Naive B cell (primary cell): ENCODE measurements around the gene ADGRV1. TPM values are rescaled to one million over a fixed set of nuclear protein-coding genes. Genes with fewer than 3 reads are reported as not detected.
"Not testable (repeated sequence)": the region's sequence is repeated elsewhere in the genome, so short reads cannot be mapped to it uniquely, and the experiment has no call there.

Source experiments
- ATAC-seq, 2 donors: fragments of 150-1000 bp; cut with Tn5 transposase; 2 replicates each; pipeline ENCODE4 v1.10.0; 2021; ENCODE audit warnings: low read depth in 2 of 2, mild to moderate bottlenecking in 2 of 2, moderate library complexity in 2 of 2
- DNase-seq: peaks from one replicate; pipeline ENCODE4 v3.0.0; 2022
- H3K27ac Mint-ChIP-seq, 6 donors: one replicate each; pipeline ENCODE4 v1.8.0; 2020 to 2022; ENCODE audit warnings: mild to moderate bottlenecking in 6 of 6, mixed read lengths in 6 of 6, moderate library complexity in 5 of 6, inconsistent platforms in 2 of 6
- H3K27me3 Mint-ChIP-seq, 3 donors: one replicate each; pipeline ENCODE4 v1.8.0; 2021 to 2022; ENCODE audit warnings: mixed read lengths in 3 of 3, mild to moderate bottlenecking in 1 of 3
- H3K36me3 Mint-ChIP-seq, 2 donors: one replicate each; pipeline ENCODE4 v1.8.0; 2020 to 2022; ENCODE audit warnings: mixed read lengths in 2 of 2, inconsistent platforms in 1 of 2, mild to moderate bottlenecking in 1 of 2
- H3K4me1 Mint-ChIP-seq, 3 donors: one replicate each; pipeline ENCODE4 v1.8.0; 2020 to 2022; ENCODE audit warnings: mixed read lengths in 3 of 3, inconsistent platforms in 1 of 3, mild to moderate bottlenecking in 1 of 3, moderate library complexity in 1 of 3
- H3K4me3 Mint-ChIP-seq, 8 donors: one replicate each; pipeline ENCODE4 v1.8.0; 2020 to 2022; ENCODE audit warnings: mild to moderate bottlenecking in 8 of 8, mixed read lengths in 8 of 8, moderate library complexity in 8 of 8, inconsistent platforms in 2 of 8
- H3K9me3 Mint-ChIP-seq, 7 donors: one replicate each; pipeline ENCODE4 v1.8.0; 2020 to 2022; ENCODE audit warnings: mixed read lengths in 7 of 7, mild to moderate bottlenecking in 5 of 7, inconsistent platforms in 2 of 7, moderate library complexity in 1 of 7
- polyA plus RNA-seq, 6 donors: library from polyadenylated mRNA; unstranded; fragments of 300-500 nt; fragmentation: Illumina TruSeq; gene quantifications; one replicate each; pipeline ENCODE4 v1.2.3, GENCODE V29; 2021; ENCODE audit warnings: low read depth in 6 of 6

ADGRV1 gene
- polyA plus RNA-seq, 6 donors from 2014 or later = 0.62 TPM; not detected in 5

- no peak overlapping the region for H3K27ac Mint-ChIP-seq
- DNase-seq = no peak
- no peak for ATAC-seq
- H3K27me3 Mint-ChIP-seq = peaks cover 0 to 4% (median 0%) of the 10 kb centered on the region in 3 donors
- no peak overlapping the region for H3K4me3 Mint-ChIP-seq
- no peaks in the 10 kb centered on the region for H3K4me1 Mint-ChIP-seq
- no peaks in the 10 kb centered on the region for H3K36me3 Mint-ChIP-seq
- no peaks in the 10 kb centered on the region for H3K9me3 Mint-ChIP-seq
These were observed 466.1 kb downstream of the ADGRV1 start for GRCh38 chr5:91024727-91025126.

GRCh38 chr5:91025449-91025848, 466.9 kb downstream of the ADGRV1 start:
- Mint-ChIP-seq H3K36me3 (no peaks in the 10 kb centered on the region), H3K9me3 (no peaks in the 10 kb centered on the region), H3K27me3 (peaks cover 0 to 4% (median 0%) of the 10 kb centered on the region in 3 donors), H3K4me1 (no peaks in the 10 kb centered on the region), H3K4me3 (no peak overlapping the region), H3K27ac (no peak overlapping the region)
- ATAC-seq (no peak), DNase-seq (no peak)

GRCh38 chr5:91025956-91026355, 467.4 kb downstream of the ADGRV1 start:
- no peak overlapping the region for H3K27ac Mint-ChIP-seq
- no peak for DNase-seq
- H3K9me3 Mint-ChIP-seq = no peaks in the 10 kb centered on the region
- H3K27me3 Mint-ChIP-seq = peaks cover 0 to 4% (median 0%) of the 10 kb centered on the region in 3 donors
- H3K4me3 Mint-ChIP-seq = no peak overlapping the region
- no peaks in the 10 kb centered on the region for H3K4me1 Mint-ChIP-seq
- ATAC-seq = no peak
- no peaks in the 10 kb centered on the region for H3K36me3 Mint-ChIP-seq

- no peak overlapping the region for H3K4me3 Mint-ChIP-seq
- H3K4me1 Mint-ChIP-seq = no peaks in the 10 kb centered on the region
- DNase-seq = no peak
- H3K36me3 Mint-ChIP-seq = no peaks in the 10 kb centered on the region
- ATAC-seq = no peak
- no peak overlapping the region for H3K27ac Mint-ChIP-seq
- H3K9me3 Mint-ChIP-seq = no peaks in the 10 kb centered on the region
- H3K27me3 Mint-ChIP-seq = peaks cover 0 to 4% (median 0%) of the 10 kb centered on the region in 3 donors
These were observed 467.9 kb downstream of the ADGRV1 start for GRCh38 chr5:91026466-91026865.

- no peak for ATAC-seq
- Mint-ChIP-seq H3K9me3 (peaks cover 0 to 3% (median 0%) of the 10 kb centered on the region in 7 donors), H3K4me1 (no peaks in the 10 kb centered on the region), H3K27ac (no peak overlapping the region), H3K36me3 (no peaks in the 10 kb centered on the region), H3K27me3 (peaks cover 0 to 4% (median 0%) of the 10 kb centered on the region in 3 donors), H3K4me3 (no peak overlapping the region)
- DNase-seq = no peak
These were observed 469.0 kb downstream of the ADGRV1 start for GRCh38 chr5:91027405-91028139.

GRCh38 chr5:91028499-91028956, 469.9 kb downstream of the ADGRV1 start:
- ATAC-seq (no peak), DNase-seq (no peak)
- no peaks in the 10 kb centered on the region for H3K4me1 Mint-ChIP-seq
- no peak overlapping the region for H3K27ac Mint-ChIP-seq
- peaks cover 0 to 3% (median 0%) of the 10 kb centered on the region in 7 donors for H3K9me3 Mint-ChIP-seq
- no peak overlapping the region for H3K4me3 Mint-ChIP-seq
- peaks cover 0 to 4% (median 0%) of the 10 kb centered on the region in 3 donors for H3K27me3 Mint-ChIP-seq
- no peaks in the 10 kb centered on the region for H3K36me3 Mint-ChIP-seq

- Mint-ChIP-seq H3K4me3 (no peak overlapping the region), H3K9me3 (peaks cover 0 to 3% (median 0%) of the 10 kb centered on the region in 7 donors), H3K27me3 (peaks cover 0 to 8% (median 7%) of the 10 kb centered on the region in 3 donors), H3K27ac (no peak overlapping the region), H3K4me1 (no peaks in the 10 kb centered on the region), H3K36me3 (no peaks in the 10 kb centered on the region)
- ATAC-seq (no peak), DNase-seq (no peak)
These were observed 472.2 kb downstream of the ADGRV1 start for GRCh38 chr5:91030521-91031401.

- DNase-seq (no peak), ATAC-seq (no peak)
- Mint-ChIP-seq H3K4me1 (no peaks in the 10 kb centered on the region), H3K36me3 (no peaks in the 10 kb centered on the region), H3K9me3 (peaks cover 0 to 3% (median 0%) of the 10 kb centered on the region in 7 donors), H3K27ac (peak overlapping the region in 1 of 6 donors; percentile 51), H3K27me3 (peaks cover 0 to 8% (median 7%) of the 10 kb centered on the region in 3 donors), H3K4me3 (no peak overlapping the region)
These were observed 472.8 kb downstream of the ADGRV1 start for GRCh38 chr5:91031402-91031752.

- no peak for ATAC-seq
- H3K9me3 Mint-ChIP-seq = peaks cover 0 to 3% (median 0%) of the 10 kb centered on the region in 7 donors
- no peaks in the 10 kb centered on the region for H3K4me1 Mint-ChIP-seq
- H3K27ac Mint-ChIP-seq = no peak overlapping the region
- H3K4me3 Mint-ChIP-seq = no peak overlapping the region
- H3K27me3 Mint-ChIP-seq = peaks cover 0 to 8% (median 7%) of the 10 kb centered on the region in 3 donors
- H3K36me3 Mint-ChIP-seq = no peaks in the 10 kb centered on the region
- no peak for DNase-seq
These were observed 473.5 kb downstream of the ADGRV1 start for GRCh38 chr5:91032125-91032524.

GRCh38 chr5:91033370-91033769, 474.8 kb downstream of the ADGRV1 start:
- Mint-ChIP-seq H3K4me1 (no peaks in the 10 kb centered on the region), H3K27me3 (peaks cover 0 to 7% (median 5%) of the 10 kb centered on the region in 3 donors), H3K4me3 (no peak overlapping the region), H3K27ac (no peak overlapping the region), H3K36me3 (no peaks in the 10 kb centered on the region), H3K9me3 (peaks cover 0 to 3% (median 0%) of the 10 kb centered on the region in 7 donors)
- DNase-seq = no peak
- ATAC-seq = no peak

GRCh38 chr5:91038180-91038808, 479.7 kb downstream of the ADGRV1 start:
- ATAC-seq (no peak), DNase-seq (no peak)
- H3K4me1 Mint-ChIP-seq = no peaks in the 10 kb centered on the region
- H3K27ac Mint-ChIP-seq = no peak overlapping the region
- no peaks in the 10 kb centered on the region for H3K9me3 Mint-ChIP-seq
- peaks cover 0 to 7% (median 4%) of the 10 kb centered on the region in 3 donors for H3K27me3 Mint-ChIP-seq
- H3K4me3 Mint-ChIP-seq = no peak overlapping the region
- H3K36me3 Mint-ChIP-seq = no peaks in the 10 kb centered on the region

GRCh38 chr5:91041132-91041531, 482.5 kb downstream of the ADGRV1 start:
- ATAC-seq, H3K9me3 Mint-ChIP-seq, H3K4me1 Mint-ChIP-seq, DNase-seq, H3K27me3 Mint-ChIP-seq, H3K36me3 Mint-ChIP-seq, H3K27ac Mint-ChIP-seq, H3K4me3 Mint-ChIP-seq: not testable (repeated sequence)

GRCh38 chr5:91042247-91042935, 483.8 kb downstream of the ADGRV1 start:
- ATAC-seq (no peak), DNase-seq (no peak)
- H3K36me3 Mint-ChIP-seq = no peaks in the 10 kb centered on the region
- H3K9me3 Mint-ChIP-seq = peaks cover 0 to 5% (median 0%) of the 10 kb centered on the region in 7 donors
- no peaks in the 10 kb centered on the region for H3K4me1 Mint-ChIP-seq
- H3K27ac Mint-ChIP-seq = no peak overlapping the region
- H3K4me3 Mint-ChIP-seq = no peak overlapping the region
- H3K27me3 Mint-ChIP-seq = peaks cover 0 to 4% (median 0%) of the 10 kb centered on the region in 3 donors
